CD4-positive, alpha-beta T cell treated with Interleukin-21 for 1 hour (primary cell): ENCODE data around the gene ENOX1.
"Not testable (repeated sequence)": the region's sequence is repeated elsewhere in the genome, so short reads cannot be mapped to it uniquely, and the experiment has no call there.

Experiments
- DNase-seq: peaks from one replicate; pipeline ENCODE4 v3.0.0-alpha.2; 2020

ENOX1 gene

DNA sequence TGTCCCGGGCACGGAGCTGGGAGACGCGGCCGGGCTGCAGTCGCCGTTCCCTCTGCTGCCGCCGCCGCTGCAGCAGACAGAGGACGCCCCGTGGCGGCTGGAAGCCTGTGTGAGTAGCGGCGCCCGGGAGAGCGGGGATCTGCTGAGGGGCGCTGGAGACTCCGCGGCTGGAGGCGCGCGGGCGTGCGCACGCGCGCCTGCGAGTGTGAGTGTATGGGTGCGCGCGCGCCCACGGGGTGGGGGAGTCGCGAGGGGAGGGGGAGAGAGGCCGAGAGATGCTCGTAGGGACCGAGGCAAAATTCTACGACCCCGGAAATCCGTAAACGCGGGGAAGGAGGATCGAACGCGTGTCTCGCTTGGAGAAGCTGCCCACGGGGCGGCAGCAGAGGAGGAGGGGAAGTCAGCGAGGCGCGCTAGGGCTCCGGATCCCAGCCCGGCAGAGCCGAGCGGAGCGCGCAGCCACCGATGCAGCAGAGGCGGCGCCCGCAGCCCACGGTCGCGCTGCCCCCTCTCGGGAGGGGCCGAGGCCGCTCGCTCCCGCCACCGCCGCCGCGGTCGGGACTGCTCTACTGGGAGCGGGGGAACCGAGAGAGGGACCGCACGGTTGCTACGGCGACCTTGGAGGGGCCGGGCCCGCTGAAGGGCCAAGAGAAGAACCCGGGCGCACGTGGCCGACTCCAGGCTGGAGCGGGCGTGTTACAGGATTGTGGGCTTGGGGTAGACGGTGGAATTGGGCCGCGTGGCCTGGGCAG is at the start of gene ENOX1:
ENOX1 (minus strand) TSS at position 207 of the 752 bp plus-strand sequence.
- peak; percentile 12 for DNase-seq

DNA sequence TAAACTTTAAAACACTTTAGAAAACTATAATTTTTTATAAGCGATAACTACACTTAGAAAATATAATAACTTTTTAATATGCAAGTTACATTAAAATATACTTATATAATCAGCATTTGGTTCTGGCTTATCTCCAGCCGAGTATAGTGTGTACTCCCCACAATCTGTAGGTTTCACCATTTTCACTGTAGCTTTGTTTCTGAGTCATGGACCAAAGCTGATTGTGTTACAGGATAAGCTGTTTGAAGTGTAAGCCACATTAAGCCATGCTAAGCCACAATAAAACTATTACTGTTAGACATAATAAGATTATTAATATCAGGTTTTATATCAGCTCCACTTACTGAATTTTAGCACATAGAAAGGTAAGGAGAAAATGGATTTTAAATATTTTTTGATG is 48.9 kb upstream of the ENOX1 start:
- no peak for DNase-seq

DNA sequence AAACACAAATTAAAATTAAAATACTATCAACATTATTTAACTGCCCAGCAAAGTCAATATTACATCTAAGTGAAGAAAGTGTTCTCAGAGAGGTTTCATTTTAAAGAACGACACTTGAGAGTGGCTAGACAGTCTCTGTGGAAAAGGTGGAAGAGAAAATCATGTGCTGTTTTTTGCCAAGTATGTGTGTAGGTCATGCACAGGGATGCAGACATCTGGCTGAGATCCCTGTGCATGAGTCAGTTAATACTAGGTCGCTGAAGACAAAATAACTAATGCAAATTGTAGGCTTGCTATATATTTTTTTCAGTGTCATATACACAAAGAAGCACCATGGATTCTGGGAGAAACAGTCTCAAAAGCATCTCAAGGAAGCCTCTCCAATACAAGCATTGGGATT is 44.3 kb upstream of the ENOX1 start:
- no peak for DNase-seq

DNA sequence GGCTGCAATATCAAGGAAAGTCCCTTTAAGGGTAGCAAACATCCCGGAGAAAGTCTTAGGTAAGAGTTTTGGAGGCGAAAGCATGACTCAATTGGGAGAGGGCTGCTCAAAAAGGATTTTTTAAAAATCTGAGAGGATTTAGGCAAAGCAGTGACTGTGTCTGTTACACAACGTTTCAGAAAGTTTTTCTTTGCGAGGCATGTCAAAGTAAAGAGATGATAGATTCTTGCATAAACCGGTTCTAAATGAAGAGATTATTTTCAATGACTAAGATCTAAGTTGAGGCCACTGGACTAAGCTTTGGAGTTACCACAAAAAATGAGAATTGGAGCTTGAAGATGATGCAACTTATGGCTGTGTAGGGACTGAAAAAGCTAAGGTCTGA is 43.7 kb upstream of the ENOX1 start:
- no peak for DNase-seq

DNA sequence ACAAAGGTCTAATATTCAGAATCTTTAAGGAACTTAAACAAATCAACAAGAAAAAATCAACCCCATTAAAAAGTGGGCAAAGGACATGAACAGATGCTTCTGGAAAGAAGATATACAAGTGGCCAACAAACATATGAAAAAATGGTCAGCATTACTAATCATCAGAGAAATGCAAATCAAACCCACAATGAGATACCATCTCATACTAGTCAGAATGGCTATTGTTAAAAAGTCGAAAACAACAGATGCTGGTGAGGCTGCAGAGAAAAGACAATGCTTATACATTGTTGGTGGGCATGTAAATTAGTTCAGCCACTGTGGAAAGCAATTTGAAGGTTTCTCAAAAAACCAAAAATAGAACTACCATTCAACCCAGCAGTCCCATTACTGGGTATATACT is 37.9 kb upstream of the ENOX1 start:
- DNase-seq, result not testable (repeated sequence)

- DNase-seq, result no peak
Measured at GRCh38 chr13:43822969-43823368, 36.2 kb upstream of the ENOX1 start.

GRCh38 chr13:43816401-43816889 is 29.7 kb upstream of the ENOX1 start:
- no peak for DNase-seq

- no peak for DNase-seq
Measured at GRCh38 chr13:43815204-43815603, 28.4 kb upstream of the ENOX1 start.

- DNase-seq, result no peak
Measured at GRCh38 chr13:43808676-43809075, 21.9 kb upstream of the ENOX1 start.

DNA sequence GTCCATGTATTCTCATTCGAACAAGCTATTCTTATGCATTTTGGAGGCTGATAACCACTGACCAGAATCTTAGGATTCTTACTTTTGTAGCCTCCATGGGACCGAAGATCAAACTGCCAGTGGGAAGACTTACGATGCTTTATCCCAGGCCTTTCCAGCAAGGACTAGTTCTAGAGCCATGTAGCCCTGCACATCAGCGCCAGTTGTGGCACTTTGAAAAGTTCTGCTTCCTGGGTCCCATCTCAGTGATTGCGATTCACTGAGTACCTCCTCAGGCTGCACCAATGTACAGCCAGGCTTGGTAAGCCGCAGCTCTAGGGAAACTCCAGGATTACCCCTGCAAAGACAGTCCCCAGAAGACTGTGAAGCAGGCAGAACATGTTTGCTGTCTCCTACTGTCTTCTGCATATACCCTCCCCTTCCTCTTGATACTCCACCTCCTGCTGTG is 18.9 kb upstream of the ENOX1 start:
- DNase-seq, result no peak

- DNase-seq, result no peak
Measured at GRCh38 chr13:43805071-43805468, 18.3 kb upstream of the ENOX1 start.

DNA sequence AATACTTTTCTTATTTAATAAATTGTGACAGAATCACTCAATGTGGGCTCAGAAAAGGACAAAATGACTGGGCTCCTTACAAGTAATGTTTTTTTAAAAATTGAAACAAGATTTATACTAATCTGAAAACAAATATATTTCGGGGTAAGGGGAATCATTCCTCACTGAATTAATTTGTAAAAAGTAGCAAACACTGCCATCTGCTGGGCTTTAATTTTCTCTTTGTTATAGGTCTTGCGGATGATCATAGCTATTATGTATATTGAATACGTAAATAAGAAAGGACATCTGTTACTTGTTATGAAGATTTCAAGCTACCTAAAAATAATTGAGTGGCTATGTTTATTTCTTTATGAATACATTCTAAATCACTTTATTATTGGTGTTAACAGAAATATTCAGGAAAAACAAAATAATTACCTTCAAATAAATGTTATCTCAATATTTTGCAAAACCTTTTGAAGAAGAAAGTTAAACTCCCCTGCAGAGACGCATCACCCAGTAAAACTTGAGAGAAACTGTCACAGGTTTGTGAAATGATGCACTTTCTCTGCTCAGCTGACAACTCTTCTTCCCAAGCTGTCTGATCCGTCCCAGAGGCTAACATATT is 17.8 kb upstream of the ENOX1 start:
- DNase-seq, result peak; percentile 57

DNA sequence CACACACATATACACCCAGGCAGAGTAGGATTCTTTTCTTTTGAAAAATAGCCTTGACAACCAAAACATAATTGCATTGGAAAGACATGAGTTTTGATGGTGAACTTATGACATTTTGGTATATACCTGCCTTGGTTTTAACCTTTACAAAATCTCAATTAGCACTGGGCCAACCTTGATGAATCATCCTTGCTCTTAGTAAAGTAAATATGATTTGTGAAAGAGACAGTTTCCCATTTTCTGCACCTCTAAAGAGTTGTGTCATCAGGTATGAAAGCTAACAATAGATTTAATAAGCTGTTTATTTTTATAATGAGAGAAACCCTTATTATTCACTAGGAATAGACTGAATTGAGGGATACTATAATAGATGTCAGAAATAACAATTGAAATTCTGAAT is 15.7 kb upstream of the ENOX1 start:
- no peak for DNase-seq

- DNase-seq, result no peak
Measured at GRCh38 chr13:43800828-43801227, 14.1 kb upstream of the ENOX1 start.

DNA sequence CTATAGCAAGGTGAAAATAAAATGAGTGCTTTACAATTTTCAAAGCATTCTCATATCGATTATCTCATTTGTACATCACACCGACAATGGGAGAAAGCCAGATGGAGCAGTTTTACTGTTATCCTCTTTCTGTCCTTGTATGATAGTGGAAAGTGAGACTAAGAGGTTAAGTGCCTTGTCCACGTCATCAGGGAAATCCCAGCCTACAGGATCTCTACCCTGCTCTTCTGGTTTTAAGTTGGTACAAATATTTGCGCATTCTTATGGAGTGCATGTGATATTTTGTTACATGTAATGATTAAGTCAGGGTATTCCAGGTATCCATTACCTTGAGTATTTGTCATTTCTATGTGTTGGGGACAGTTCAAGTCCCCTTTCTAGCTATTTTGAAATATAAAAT is 12.4 kb upstream of the ENOX1 start:
- DNase-seq, result no peak

DNA sequence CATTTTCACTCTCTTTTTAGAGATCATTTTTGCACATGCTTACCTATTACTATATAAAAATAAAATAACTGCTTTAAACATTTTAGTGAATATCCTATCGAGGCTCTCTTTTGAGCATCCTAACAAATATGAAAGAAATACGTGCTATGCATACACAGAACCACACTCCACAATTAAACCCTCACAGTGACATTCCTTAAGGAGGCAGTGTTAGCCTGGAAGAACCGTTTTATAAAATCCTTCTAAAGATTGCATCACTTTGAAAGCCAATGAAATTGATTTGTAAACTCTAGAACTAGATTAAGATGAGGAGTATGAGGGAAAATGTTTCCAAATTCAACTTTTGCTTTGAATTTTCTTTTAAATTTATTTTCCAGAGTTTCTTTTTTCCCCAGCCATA is 11.1 kb upstream of the ENOX1 start:
- DNase-seq, result no peak

DNA sequence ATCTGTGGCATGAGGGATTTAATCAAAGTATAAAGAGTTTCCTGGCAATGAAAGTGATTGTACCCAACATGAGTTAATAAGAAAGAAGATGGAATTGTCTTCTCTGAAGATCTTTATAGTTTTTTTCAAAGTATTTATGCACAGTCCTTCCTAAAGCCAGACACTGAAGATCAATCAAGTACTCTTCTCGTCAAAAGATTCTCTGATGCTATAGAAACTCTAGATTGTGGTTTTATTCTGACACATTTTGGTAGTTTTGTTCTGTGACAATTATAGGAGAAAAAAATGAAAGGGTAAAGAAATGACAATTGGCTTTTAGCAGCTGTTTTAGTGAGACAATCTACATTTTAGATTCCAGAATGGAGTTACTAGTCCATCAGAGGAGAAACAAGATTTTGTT is 10.4 kb upstream of the ENOX1 start:
- no peak for DNase-seq

DNA sequence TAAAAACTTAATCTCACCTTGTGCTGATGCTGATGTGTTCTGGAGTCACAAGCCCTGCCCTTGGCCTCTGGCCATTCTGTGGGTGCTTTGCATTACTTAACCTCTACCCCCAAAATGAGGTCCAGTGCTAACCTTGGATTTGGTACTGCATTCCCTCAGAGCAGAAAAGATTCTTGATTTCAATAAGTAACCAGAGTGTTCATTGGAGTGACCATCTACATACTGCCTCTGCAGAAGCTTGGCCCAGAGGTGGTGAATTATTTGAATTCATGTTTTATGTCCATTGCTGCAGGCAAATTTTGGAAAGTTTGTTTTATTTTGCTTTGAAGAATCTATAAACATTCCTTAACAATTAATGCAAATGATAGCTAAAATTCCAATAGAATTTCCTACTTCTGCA is 7.6 kb upstream of the ENOX1 start:
- no peak for DNase-seq

DNA sequence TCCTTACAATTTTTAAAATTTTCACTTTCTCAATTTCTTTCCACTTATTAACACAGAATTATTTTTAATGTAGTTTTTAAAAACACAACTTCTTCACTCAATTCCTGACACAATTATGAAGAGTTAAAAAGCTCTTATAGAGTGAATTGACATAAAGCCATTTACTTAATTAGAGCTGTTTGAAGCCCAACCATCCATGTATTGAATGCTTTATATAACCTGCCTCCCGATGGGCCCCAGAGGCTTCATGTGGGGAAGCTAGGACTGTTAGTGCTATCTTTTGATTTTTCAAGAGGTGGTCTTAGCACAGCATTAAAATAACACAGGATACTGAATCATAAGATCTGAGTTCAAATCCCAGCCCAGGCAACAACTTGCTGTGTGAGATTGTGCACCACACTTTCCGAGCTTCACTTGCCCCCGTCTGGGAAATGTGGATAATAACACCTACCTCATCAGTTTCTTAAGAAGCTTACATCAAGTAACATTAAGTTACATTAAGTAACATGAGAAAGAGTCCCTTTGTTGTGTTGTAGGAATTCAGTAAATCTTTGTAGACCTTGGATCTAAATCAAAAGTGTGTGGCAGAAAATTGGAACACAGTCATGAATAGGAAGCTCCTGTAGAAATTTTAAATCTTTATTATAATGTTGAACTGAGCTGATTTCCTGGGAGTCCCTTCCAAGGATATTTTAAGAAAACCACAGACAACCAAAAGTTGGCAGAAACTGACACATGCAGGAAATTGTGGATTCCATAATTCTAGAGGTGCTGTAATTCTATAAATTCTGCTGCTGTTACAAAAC is 5.5 kb upstream of the ENOX1 start:
- DNase-seq, result no peak

GRCh38 chr13:43787997-43788396 is 1.2 kb upstream of the ENOX1 start:
- DNase-seq, result no peak

GRCh38 chr13:43787518-43787891 is 733 bp upstream of the ENOX1 start:
- DNase-seq, result no peak

DNA sequence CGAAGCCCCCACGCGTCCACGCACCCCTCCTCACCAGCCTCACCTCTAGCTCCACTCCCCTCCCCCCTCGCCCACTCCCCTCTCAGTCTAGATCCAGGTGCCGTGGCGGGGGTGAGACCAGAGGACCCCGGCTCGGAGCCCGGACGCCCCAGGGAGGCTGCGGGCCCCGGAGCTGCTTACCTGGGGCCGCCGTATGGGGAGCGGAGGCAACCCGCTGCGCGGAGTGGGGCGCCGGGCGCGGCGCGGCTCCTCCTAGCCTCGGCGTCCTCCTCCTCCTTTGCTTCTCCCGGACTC is 353 bp downstream of the ENOX1 start:
- no peak for DNase-seq

DNA sequence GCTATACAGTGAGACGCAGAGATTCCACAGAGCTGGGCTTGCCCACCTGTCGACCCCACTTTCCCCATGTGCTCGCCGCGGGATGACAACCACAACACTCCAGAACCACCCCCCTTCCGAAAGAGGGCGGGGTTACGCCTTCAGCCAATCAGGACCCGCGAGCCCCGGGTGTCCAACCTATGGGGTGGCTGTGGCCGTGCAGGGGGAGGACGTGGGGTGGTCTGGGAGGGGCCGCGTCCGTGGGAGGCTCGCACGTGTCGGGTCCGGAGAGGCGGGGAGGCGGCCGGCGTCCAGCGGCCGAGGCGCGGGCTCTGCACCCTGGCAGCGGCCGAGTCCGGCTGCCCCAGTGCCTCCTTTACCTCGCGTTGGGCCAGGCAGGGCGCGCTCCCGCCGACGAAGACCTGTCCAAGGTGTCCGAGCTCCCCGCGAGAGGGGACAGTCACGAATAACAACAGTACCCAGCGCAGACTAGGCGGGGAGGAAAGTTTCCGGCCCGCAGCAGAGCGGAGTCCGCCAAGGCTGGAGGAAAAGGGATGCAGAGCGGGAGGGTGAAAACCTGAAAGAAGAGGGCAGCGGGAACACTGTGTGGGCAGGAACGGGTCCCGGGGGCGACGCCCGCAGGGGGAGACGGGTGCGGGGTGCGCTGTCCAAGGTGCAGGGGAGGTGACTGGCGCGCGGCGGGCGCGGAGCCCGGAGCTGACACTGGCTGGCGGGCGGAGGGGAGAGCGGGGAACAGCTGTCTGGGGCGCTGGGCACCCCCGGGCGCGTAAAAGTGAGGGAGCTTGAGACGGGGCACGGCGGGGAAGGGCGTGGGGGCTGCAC is 911 bp downstream of the ENOX1 start:
- DNase-seq, result peak; percentile 15
